NK-92 treated with Interleukin-12 subunit alpha and Interleukin-12 subunit beta, amount 100 ng/mL, for 24 hours (cell line): ENCODE measurements around the gene OR4S2.

ENCODE experiments used
- DNase-seq: peaks from one replicate; lab custom pipeline; 2025; lab: John Stamatoyannopoulos, UW

OR4S2 gene, protein sequence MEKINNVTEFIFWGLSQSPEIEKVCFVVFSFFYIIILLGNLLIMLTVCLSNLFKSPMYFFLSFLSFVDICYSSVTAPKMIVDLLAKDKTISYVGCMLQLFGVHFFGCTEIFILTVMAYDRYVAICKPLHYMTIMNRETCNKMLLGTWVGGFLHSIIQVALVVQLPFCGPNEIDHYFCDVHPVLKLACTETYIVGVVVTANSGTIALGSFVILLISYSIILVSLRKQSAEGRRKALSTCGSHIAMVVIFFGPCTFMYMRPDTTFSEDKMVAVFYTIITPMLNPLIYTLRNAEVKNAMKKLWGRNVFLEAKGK

DNA sequence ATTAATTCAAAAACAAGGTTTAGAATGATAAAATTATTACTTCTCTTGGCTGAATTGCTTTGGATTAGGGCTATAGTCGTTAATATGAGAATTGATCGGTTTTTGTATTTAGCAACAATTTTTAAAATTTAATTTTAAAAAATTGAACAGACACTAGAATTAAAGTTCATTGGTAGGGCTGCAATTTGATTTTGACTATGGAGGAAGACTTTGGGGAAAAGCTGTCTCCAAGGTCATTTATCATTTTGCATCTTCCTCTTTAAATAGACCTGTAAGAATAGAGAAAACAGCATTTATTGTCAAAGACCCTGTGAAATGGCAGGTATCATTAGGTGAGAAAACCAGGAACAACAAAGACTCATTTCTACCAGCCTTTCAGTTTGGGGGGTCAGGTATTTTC, at the start of gene OR4S2:
Gene OR4S2, plus strand, starts transcription at position 301 of the 400 bp plus-strand sequence. CDS start 2,577 bp downstream, outside the sequence.
- DNase-seq = no peak

DNA sequence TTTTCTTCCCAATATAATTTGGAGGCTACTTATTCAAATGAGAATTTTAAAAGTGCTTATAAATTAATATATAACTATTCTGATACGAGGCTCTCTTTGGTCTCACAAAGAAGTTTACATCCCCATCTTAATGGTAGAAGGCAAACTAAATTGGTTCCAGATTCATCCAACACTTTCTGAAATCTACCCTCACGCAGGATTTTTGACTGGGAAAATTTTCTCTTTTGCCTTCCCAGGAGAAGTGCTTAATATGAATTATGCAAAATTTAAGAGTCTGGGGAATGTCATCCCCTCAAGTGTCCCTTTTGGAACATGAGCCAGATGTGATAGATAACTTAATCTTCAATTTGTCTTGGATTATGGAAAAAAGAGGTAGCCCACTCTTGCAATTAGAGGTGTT, 40.6 kb upstream of the OR4S2 start, which contains the start of gene OR4C11:
Gene OR4C11, minus strand, starts transcription at position 101 of the 400 bp plus-strand sequence. CDS start 3,272 bp downstream, outside the sequence.
- no peak for DNase-seq

DNA sequence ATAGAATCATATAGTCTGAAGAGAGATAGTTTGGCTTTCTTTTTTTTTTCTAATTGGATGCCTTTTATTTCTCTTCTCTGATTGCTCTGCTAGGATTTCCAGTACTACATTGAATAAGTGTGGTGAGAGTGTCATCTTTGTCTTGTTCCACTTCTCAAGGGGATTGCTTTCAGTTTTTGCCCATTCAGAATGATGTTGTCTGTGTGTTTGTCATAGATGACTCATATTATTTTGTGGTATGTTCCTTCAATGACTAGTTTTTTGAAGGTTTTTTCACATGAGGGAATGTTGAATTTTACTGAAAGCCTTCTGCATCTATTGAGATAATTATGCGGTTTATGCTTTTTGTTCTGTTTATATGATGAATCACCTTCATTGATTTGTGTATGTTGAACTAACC, 23.6 kb upstream of the OR4S2 start:
- no peak for DNase-seq

DNA sequence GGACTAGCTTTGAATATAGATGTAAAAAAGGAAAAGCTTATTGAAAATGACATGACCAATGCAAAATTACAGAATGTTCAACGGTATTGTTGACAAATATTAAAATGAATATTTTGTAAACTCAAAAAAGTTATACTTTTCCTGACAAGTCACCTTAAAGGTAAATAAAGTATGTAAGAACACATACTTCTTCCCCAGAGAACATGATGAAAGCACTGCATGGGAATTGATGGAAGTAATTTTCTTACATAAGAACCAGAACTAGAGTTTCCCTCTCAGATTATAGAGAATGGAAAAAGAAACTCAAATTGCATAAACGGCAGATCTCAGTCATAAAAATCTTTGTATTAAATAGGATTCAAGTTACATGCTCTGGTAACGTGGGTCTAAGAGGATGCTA, 13.3 kb upstream of the OR4S2 start, which contains the start of gene OR4P4:
Gene OR4P4, plus strand, starts transcription at position 301 of the 400 bp plus-strand sequence.
- no peak for DNase-seq

DNA sequence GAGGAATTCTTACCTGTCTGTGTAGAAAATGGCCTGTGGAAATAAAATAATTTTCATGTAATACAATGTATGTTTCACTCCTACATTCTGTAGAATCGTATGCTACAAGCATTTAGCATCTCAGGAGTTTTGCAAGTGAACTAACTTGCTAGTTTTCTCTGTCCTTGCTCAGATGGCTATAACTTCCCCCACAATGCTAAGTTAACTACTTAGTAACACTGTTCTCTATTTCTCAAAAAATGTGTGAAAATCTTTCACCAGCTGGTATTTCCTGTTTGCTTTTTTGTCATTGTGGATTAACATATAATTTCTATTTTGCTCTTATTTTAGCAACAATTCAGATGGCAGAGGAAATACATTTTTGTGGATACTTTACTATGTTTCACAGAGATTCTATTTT, 4.4 kb downstream of the OR4S2 start:
- no peak for DNase-seq

DNA sequence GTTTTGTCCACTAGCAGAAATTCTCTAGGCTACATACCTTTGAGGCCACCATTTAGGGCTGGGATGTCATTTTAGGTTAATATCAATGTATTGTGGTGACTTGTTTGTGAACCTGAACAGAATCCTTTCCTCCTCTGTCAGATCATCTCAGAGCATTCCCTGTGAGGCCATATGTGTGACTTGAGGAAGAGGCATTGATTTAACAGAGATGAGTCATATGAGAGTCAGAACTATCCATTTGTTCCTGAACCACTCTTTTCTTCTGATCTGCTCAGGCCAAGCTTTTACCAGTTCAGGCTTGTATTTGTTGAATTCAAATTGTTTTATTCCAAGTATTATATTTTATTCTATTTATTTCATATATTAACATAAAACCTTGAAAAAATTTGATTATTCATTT, 7.0 kb downstream of the OR4S2 start:
- no peak for DNase-seq

DNA sequence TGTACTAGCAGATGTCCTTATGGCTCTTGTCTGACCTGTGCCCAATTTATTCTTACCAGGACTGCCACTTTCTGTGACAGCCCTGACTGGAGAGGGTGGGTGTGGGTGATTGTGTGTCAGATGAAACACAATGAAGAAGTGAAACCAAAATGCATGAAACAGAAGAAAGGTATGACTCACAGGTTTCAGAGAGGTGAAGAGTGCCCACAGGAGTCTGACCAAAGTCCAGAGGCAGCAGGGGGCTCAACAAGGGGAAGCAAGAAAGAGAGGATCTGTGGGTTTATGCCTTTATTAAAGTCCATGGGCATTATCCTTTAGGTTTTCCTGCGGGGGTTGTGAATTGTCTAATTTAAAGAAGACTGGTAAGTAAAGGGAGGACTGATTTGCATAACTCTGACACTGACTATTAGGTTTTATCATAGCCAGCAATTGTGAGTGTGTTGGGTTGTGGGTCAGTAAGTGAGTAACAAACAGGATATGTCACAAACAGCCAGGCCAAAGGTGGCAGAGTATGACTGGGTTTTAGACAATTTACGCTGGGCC, 10.0 kb downstream of the OR4S2 start:
- DNase-seq = peak; percentile 52

DNA sequence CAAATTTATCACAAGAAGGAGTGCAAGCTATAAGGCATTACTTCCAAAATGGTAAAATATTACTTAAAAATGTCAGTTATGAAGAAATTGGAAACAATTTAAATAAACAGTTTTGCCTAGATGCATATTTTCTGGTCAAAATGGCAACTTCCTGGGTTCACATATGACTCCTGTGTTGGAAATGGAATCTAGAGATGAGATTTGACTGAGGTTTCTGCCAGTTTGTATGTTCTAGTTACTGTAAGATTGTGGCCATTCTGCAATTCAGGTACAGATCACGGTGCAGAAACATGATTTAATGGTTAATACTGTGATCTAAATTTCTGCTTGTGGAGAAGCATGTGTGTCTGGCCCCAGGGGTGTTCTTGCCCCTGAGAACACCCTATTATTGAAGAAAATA, 10.5 kb downstream of the OR4S2 start:
- no peak for DNase-seq

DNA sequence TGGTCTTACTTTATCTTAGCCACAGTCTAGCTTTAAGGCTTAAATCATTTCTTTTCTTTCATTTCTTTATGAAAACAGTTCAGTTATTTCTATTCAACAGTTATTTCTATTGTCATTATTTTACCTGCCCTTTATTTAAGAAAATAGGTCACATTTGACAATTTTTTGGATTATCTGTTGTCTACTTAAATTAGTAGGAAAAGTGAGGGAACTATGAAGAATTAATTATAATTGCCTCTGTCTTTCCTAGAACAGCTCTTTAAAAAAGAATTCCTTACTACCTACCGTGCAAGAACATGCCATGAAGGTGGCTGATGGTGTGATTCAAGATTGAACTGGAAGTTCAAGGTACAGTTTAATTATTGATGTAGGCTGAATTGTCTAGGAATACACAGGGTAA, 13.8 kb downstream of the OR4S2 start, which contains the start of gene OR4C6:
Gene OR4C6, plus strand, starts transcription at position 301 of the 400 bp plus-strand sequence. CDS start 2,966 bp downstream, outside the sequence.
- DNase-seq = no peak

DNA sequence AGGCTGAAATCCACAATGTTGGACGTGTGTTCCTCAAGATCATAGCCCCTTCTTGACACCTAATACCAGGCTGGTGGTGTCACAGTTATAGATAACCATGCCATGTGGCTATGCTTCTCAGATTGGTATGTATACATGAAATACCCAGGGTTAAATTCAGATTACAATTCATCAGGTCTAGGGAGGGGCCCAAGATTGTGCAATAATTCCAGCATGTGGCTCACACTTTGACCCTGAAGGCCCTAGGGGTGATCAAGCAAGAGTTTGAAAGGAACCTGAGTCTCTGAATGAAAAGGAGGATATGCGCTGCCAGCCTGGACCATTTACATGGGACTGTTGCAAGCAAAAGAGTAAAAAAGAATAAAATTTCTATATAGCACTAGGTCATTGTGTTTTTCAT, 21.2 kb downstream of the OR4S2 start:
- no peak for DNase-seq

DNA sequence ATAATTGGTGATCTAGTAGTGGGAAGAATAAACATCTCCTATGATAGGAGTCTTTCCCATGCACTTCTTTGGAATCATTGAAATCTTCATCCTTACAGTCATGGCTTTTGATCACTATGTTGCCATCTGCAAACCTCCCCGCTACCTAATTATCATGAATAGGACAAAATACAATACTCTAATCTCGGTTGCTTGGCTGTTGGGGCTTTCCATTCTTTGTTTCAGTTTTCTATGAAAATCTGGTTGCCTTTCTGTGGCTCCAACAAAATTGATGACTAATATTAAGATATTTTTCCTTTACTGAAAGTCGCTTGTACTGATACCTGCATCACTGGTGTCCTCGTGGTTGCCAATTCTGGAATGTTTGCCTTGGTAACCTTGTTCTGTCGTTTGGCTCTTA, 25.7 kb downstream of the OR4S2 start:
- no peak for DNase-seq

DNA sequence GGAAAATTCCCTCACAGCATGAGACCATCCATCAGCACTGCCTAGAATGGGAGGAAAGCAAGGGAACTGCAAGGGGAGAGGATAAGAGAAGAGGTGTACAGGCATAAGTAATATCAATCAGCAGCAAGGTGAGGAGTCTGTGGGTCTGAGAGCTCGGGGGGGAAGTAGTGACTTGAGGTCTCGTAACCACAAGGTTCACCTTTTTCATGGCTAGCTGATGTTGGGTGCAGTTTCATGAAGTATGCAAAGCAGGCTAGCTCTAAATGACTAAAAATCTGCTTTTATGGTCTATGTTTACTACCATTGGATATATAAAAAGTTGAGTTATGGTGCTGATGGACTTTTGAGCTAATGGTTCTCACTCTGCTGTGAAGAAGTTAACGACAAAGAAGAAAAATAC, 49.7 kb downstream of the OR4S2 start:
- no peak for DNase-seq

DNA sequence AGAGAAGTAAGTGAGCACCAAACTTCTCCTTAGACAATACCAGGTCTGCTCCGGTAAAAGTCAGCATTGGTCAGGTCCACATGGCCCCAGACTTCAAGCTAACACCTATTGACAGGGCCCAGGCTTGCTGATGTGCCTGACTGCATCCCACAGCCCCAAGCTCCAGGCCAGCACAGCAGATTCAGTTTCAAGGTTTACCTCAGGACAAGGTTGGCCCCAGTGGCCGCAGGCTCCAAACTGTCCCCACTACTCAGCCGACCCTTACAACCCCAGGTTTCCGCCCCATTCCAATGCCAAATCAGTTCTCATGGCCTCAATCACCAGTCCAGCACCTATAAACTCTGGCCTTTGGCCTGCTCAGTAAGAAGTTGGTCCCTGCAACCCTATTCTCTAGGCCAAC, 53.3 kb downstream of the OR4S2 start:
- no peak for DNase-seq
